Naive thymus-derived CD4-positive, alpha-beta T cell (primary cell): ENCODE results near the gene ZBTB32. TPM values are rescaled to one million over a fixed set of nuclear protein-coding genes. Genes with fewer than 3 reads are reported as not detected.
A peak's percentile ranks its signal among the peaks of the same experiment; 100 is the strongest.
"Not testable (repeated sequence)": the region's sequence is repeated elsewhere in the genome, so short reads cannot be mapped to it uniquely, and the experiment has no call there.

ENCODE experiments used
- ATAC-seq: fragments of 150-1000 bp; cut with Tn5 transposase; 2 replicates; pipeline ENCODE4 v1.10.0; 2021; ENCODE audit warnings: mild to moderate bottlenecking, moderate library complexity
- CTCF ChIA-PET: fragments of 350-600 bp; sonication (Branson Sonifier 250); formaldehyde crosslinking; loops from one replicate; lab custom pipeline; 2021; ENCODE audit warnings: antibody characterized with exemption; lab: Charles Lee
- POLR2A ChIA-PET: fragments of 350-600 bp; sonication (Branson Sonifier 250); formaldehyde crosslinking; loops from one replicate; lab custom pipeline; 2021; ENCODE audit warnings: antibody characterized with exemption, inconsistent platforms; lab: Charles Lee
- DNase-seq, 9 donors: peaks; one replicate each; pipeline versions ENCODE4 v3.0.0 to v3.0.0-alpha.2; 2020 to 2022; ENCODE audit warnings: mixed read lengths in 1 of 9
- H3K27ac ChIP-seq: one replicate; pipeline ENCODE4 v1.7.0; 2013; ENCODE audit warnings: mild to moderate bottlenecking, low read depth, low read length, moderate library complexity
- H3K27me3 ChIP-seq, 2 donors: one replicate each; pipeline ENCODE4 v1.7.0; 2013; ENCODE audit warnings: low read length in 2 of 2, mild to moderate bottlenecking in 2 of 2, moderate library complexity in 2 of 2; ENCODE audit not compliant: control insufficient read depth in 2 of 2, insufficient read depth in 2 of 2
- H3K36me3 ChIP-seq, 3 experiments: 1 replicate in 2 of 3; 2 replicates in 1 of 3; pipeline ENCODE4 v1.7.0; 2013; ENCODE audit warnings: low read length in 3 of 3, mild to moderate bottlenecking in 3 of 3, moderate library complexity in 1 of 3; ENCODE audit not compliant: insufficient read depth in 3 of 3, control insufficient read depth in 2 of 3
- H3K4me1 ChIP-seq, 2 donors: one replicate each; pipeline ENCODE4 v1.7.0; 2013; ENCODE audit warnings: low read length in 2 of 2, mild to moderate bottlenecking in 2 of 2, moderate library complexity in 1 of 2; ENCODE audit not compliant: control insufficient read depth in 2 of 2, insufficient read depth in 2 of 2
- H3K4me3 ChIP-seq: 2 replicates; pipeline ENCODE4 v1.7.0; 2013; ENCODE audit warnings: mild to moderate bottlenecking, low read length
- H3K9me3 ChIP-seq, 3 experiments: 1 replicate in 2 of 3; 2 replicates in 1 of 3; pipeline ENCODE4 v1.7.0; 2013; ENCODE audit warnings: low read length in 3 of 3; ENCODE audit not compliant: control insufficient read depth in 2 of 3
- H3K27ac Mint-ChIP-seq, 9 donors: one replicate each; pipeline ENCODE4 v1.8.0; 2020 to 2022; ENCODE audit warnings: mixed read lengths in 9 of 9, mild to moderate bottlenecking in 8 of 9, moderate library complexity in 5 of 9, inconsistent platforms in 2 of 9
- H3K27me3 Mint-ChIP-seq, 5 donors: one replicate each; pipeline ENCODE4 v1.8.0; 2021 to 2022; ENCODE audit warnings: mixed read lengths in 5 of 5, mild to moderate bottlenecking in 1 of 5
- H3K36me3 Mint-ChIP-seq, 5 donors: one replicate each; pipeline ENCODE4 v1.8.0; 2020 to 2022; ENCODE audit warnings: mixed read lengths in 5 of 5, mild to moderate bottlenecking in 3 of 5, inconsistent platforms in 1 of 5
- H3K4me1 Mint-ChIP-seq, 7 donors: one replicate each; pipeline ENCODE4 v1.8.0; 2020 to 2022; ENCODE audit warnings: mixed read lengths in 7 of 7, mild to moderate bottlenecking in 3 of 7, inconsistent platforms in 1 of 7
- H3K4me3 Mint-ChIP-seq, 10 donors: one replicate each; pipeline ENCODE4 v1.8.0; 2020 to 2022; ENCODE audit warnings: mild to moderate bottlenecking in 10 of 10, mixed read lengths in 10 of 10, moderate library complexity in 6 of 10, inconsistent platforms in 2 of 10
- H3K9me3 Mint-ChIP-seq, 11 donors: one replicate each; pipeline ENCODE4 v1.8.0; 2020 to 2022; ENCODE audit warnings: mixed read lengths in 11 of 11, mild to moderate bottlenecking in 4 of 11, inconsistent platforms in 1 of 11, moderate library complexity in 1 of 11
- intact Hi-C, 2 donors: fragments of 100-400 bp; cut with micrococcal nuclease; formaldehyde crosslinking; loops; one replicate each; pipeline ENCODE4 v1.15.1; 2023
- polyA plus RNA-seq, 2 donors: library from polyadenylated mRNA; unstranded; fragments of 300-500 nt; fragmentation: Illumina TruSeq; gene quantifications; one replicate each; pipeline ENCODE4 v1.2.3, GENCODE V29; 2021
- total RNA-seq, 6 experiments: library from RNA in 5 of 6; stranded (reverse) in 5 of 6; gene quantifications; 1 replicate in 5 of 6; 2 replicates in 1 of 6; pipeline ENCODE4 v1.2.3 and lab custom pipeline; 2021 to 2026

Gene ZBTB32
- total and polyA plus RNA-seq, 7 experiments from 2014 or later: 0.35 to 41.6 (median 1.0) TPM; not detected in 3

GRCh38 chr19:35670686-35671085 lies 33.7 kb upstream of the ZBTB32 start:
- peaks cover 0 to 4% (median 0%) of the 10 kb centered on the region in 5 donors for H3K36me3 Mint-ChIP-seq
- Histone ChIP-seq H3K27me3 (peaks cover 0 to 3% of the 10 kb centered on the region in 2 donors), H3K4me1 (no peaks in the 10 kb centered on the region), H3K36me3 (no peaks in the 10 kb centered on the region), H3K9me3 (no peaks in the 10 kb centered on the region), H3K27ac (no peak overlapping the region), H3K4me3 (no peak overlapping the region)
- peaks cover 17 to 47% (median 24%) of the 10 kb centered on the region in 5 donors for H3K27me3 Mint-ChIP-seq
- ChIA-PET CTCF (no interaction called here), POLR2A (no interaction called here)
- intact Hi-C loops: no loop called here
- H3K27ac Mint-ChIP-seq: no peak overlapping the region
- peaks cover 4 to 14% (median 9%) of the 10 kb centered on the region in 7 donors for H3K4me1 Mint-ChIP-seq
- H3K9me3 Mint-ChIP-seq: peaks cover 0 to 2% (median 0%) of the 10 kb centered on the region in 11 donors
- DNase-seq (no peak), ATAC-seq (no peak)
- H3K4me3 Mint-ChIP-seq: no peak overlapping the region

GRCh38 chr19:35671818-35672217 lies 32.5 kb upstream of the ZBTB32 start:
- ATAC-seq: no peak
- peaks cover 17 to 53% (median 24%) of the 10 kb centered on the region in 5 donors for H3K27me3 Mint-ChIP-seq
- no peak overlapping the region for H3K27ac Mint-ChIP-seq
- no peaks in the 10 kb centered on the region for H3K9me3 ChIP-seq
- intact Hi-C loops: no loop called here
- H3K4me1 ChIP-seq: no peaks in the 10 kb centered on the region
- peaks cover 4 to 14% (median 9%) of the 10 kb centered on the region in 7 donors for H3K4me1 Mint-ChIP-seq
- no peak for DNase-seq
- H3K27me3 ChIP-seq: peaks cover 0 to 3% of the 10 kb centered on the region in 2 donors
- peaks cover 0 to 2% (median 0%) of the 10 kb centered on the region in 11 donors for H3K9me3 Mint-ChIP-seq
- H3K27ac ChIP-seq: no peak overlapping the region
- CTCF ChIA-PET: no interaction called here
- no peak overlapping the region for H3K4me3 ChIP-seq
- H3K4me3 Mint-ChIP-seq: peak overlapping the region in 1 of 10 donors; percentile 30
- POLR2A ChIA-PET: no interaction called here
- peaks cover 0 to 4% (median 0%) of the 10 kb centered on the region in 5 donors for H3K36me3 Mint-ChIP-seq
- H3K36me3 ChIP-seq: no peaks in the 10 kb centered on the region

- Mint-ChIP-seq H3K27ac (peak overlapping the region in 3 of 9 donors; percentile 36 to 72 (median 48)), H3K27me3 (peaks cover 17 to 53% (median 24%) of the 10 kb centered on the region in 5 donors), H3K9me3 (peaks cover 0 to 2% (median 0%) of the 10 kb centered on the region in 11 donors), H3K36me3 (peaks cover 0 to 4% (median 0%) of the 10 kb centered on the region in 5 donors), H3K4me3 (peak overlapping the region; percentile 54 to 90 (median 74)), H3K4me1 (peaks cover 2 to 14% (median 9%) of the 10 kb centered on the region in 7 donors)
- Histone ChIP-seq H3K36me3 (no peaks in the 10 kb centered on the region), H3K27ac (no peak overlapping the region), H3K27me3 (peaks cover 0 to 3% of the 10 kb centered on the region in 2 donors), H3K4me3 (peak overlapping the region; percentile 46), H3K9me3 (no peaks in the 10 kb centered on the region), H3K4me1 (no peaks in the 10 kb centered on the region)
- ChIA-PET POLR2A (interaction anchor here (0.9 kb wide), 1 partner anchor 24 kb away, joined by 3 read pairs; no protein-coding TSS in a partner anchor), CTCF (no interaction called here)
- intact Hi-C loops: loop anchor here in 1 of 2 donors (1.0 kb wide), 1 partner anchor 25 kb away; the partner anchor contains the start of gene COX6B1
- DNase-seq (peak in 5 of 9 donors; percentile 7 to 58 (median 14)), ATAC-seq (peak; percentile 77)
These were observed 31.1 kb upstream of the ZBTB32 start for GRCh38 chr19:35673121-35673804.

- Histone ChIP-seq H3K4me1 (no peaks in the 10 kb centered on the region), H3K4me3 (no peak overlapping the region), H3K9me3 (no peaks in the 10 kb centered on the region), H3K27ac (no peak overlapping the region), H3K27me3 (peaks cover 0 to 2% of the 10 kb centered on the region in 2 donors), H3K36me3 (no peaks in the 10 kb centered on the region)
- Mint-ChIP-seq H3K9me3 (no peaks in the 10 kb centered on the region), H3K4me1 (peaks cover 2 to 14% (median 9%) of the 10 kb centered on the region in 7 donors), H3K4me3 (no peak overlapping the region), H3K27me3 (peaks cover 14 to 39% (median 19%) of the 10 kb centered on the region in 5 donors), H3K36me3 (peaks cover 0 to 4% (median 0%) of the 10 kb centered on the region in 5 donors), H3K27ac (no peak overlapping the region)
- CTCF ChIA-PET: no interaction called here
- no peak for DNase-seq
- ATAC-seq: no peak
- intact Hi-C loops: no loop called here
- POLR2A ChIA-PET: no interaction called here
These were observed 28.7 kb upstream of the ZBTB32 start for GRCh38 chr19:35675589-35676140.

GRCh38 chr19:35689836-35690235 lies 14.5 kb upstream of the ZBTB32 start:
- no peaks in the 10 kb centered on the region for H3K36me3 ChIP-seq
- DNase-seq (no peak), ATAC-seq (no peak)
- Mint-ChIP-seq H3K36me3 (no peaks in the 10 kb centered on the region), H3K27me3 (peaks cover 0 to 4% (median 0%) of the 10 kb centered on the region in 5 donors), H3K9me3 (no peaks in the 10 kb centered on the region), H3K27ac (no peak overlapping the region), H3K4me1 (peaks cover 0 to 9% (median 0%) of the 10 kb centered on the region in 7 donors), H3K4me3 (no peak overlapping the region)
- no peak overlapping the region for H3K27ac ChIP-seq
- H3K9me3 ChIP-seq: no peaks in the 10 kb centered on the region
- H3K4me1 ChIP-seq: no peaks in the 10 kb centered on the region
- ChIA-PET POLR2A (interaction anchor here (0.6 kb wide), 1 partner anchor 194 kb away, joined by 9 read pairs; no protein-coding TSS in a partner anchor), CTCF (no interaction called here)
- no peaks in the 10 kb centered on the region for H3K27me3 ChIP-seq
- no peak overlapping the region for H3K4me3 ChIP-seq
- intact Hi-C loops: loop anchor here (5.0 kb wide), 4 partner anchors 143 to 482 kb away; partner anchors contain the start of genes TMEM147 (in 2 of the 2) and APLP1 (in 1 of the 2)

GRCh38 chr19:35691106-35691505 lies 13.3 kb upstream of the ZBTB32 start:
- H3K4me3 Mint-ChIP-seq, H3K4me3 ChIP-seq, H3K27ac Mint-ChIP-seq, H3K27me3 Mint-ChIP-seq, DNase-seq, H3K36me3 Mint-ChIP-seq, H3K27ac ChIP-seq, ATAC-seq, CTCF ChIA-PET, H3K9me3 ChIP-seq, H3K36me3 ChIP-seq, H3K4me1 ChIP-seq, POLR2A ChIA-PET, H3K27me3 ChIP-seq, H3K9me3 Mint-ChIP-seq: not testable (repeated sequence)
- intact Hi-C loops: loop anchor here (5.0 kb wide), 4 partner anchors 144 to 481 kb away; partner anchors contain the start of genes TMEM147 (in 2 of the 2) and APLP1 (in 1 of the 2)
- H3K4me1 Mint-ChIP-seq: peaks cover 0 to 11% (median 0%) of the 10 kb centered on the region in 7 donors
